ENCODE results near the gene ADORA1.

ADORA1 gene

DNA sequence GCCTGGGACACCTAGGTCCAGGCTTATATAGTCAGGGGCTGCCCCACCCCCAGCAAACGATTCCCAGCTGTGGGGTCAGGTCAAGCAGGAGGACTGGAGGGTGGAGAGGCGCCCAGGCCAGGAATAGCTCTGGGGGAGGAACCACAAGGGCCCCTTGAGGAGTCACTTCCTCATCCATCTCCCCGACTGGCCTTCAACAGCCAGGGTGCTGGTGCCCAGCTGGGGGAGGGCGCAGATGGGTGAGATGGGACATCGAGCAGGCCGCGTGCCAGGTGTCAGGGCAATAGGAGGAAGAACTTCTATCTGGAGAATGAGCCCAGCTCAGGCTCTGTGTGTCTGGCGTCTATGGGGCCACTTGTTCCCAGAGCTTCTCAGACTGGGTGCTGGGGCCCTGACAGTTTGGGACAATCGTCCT lies 48.3 kb downstream of the ADORA1 start:
- DNase-seq, result no peak

DNA sequence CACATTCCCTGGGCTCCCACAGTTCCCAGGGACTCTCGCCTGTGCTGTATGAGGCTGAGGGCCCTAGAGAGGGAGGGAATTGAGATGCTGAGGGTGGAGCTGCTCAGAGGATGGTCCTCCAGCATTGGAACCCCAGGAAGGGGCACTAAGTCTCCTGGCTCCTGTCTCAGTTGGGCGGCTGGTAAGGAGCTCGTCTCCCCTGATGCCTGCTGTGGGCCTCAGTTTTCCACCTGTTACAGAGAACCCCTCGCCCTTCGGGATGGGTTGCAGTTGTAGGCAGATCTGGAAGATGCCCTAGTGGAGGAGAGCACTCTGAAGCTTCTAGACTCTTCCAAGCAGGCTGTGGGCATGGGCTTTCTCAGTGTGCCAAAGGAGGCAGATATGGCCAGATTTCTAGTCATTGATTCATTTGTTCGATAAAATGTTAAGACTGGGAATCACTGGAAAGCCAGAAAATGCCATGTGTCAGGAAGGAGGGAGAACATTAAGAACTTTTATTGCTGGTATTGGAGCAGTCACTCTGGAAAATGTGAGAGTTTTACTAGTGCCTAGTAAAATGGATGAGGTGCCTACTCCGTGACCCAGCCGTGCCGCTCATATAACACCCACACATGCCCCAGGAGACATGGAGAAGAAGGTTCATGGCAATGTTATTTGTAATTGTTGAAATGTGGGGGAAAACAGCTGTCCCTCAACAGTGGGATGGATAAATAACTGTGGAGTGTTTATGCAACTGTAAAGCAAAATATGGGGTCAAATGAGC lies 48.9 kb downstream of the ADORA1 start:
- DNase-seq, result no peak

DNA sequence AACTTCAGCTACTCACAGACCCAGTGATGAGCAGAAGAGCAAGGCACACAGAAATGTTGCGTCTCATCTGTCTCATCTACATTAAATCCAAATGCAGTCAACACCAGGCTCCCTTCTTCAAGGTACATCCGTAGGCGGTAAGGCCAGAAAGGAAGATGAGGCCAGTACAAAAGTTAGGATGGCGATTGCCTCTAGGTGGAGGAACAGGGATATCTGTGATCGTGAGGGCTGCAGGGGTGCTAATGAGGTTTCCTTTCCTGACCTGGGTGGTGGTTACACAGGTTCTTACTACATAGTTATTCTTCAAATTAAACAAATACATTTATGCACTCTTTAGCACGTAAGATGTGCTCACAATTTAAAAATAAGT lies 49.5 kb downstream of the ADORA1 start:
- no peak for DNase-seq

DNA sequence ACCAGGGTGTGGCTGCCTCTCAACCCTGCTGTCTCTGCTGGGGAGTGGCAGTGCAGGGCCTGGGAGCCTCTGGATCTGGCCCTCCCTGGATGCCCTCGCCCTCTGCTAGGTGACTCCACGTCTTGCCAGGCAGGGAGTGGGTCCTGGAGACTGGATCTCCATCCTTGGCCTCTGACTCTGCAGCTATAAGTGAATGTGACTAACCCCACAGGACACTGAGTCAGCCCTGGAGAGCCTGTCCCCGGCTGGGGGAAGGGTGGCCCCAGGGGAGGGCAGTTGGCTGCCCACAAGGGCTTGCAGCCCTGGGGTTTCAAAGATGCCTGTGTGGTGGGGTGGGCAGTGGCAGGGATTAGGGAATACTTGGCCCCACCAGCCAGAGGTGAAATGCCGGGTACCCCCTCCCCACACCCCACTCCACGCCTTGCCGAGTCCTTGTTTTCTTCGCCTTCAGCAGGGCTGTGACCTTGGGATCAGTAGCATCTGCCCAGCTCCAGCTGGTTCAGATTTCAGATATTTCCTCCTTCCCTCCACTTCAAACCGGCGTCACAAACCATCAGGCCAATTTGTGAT lies 50.0 kb downstream of the ADORA1 start:
- DNase-seq, result peak; percentile 32

DNA sequence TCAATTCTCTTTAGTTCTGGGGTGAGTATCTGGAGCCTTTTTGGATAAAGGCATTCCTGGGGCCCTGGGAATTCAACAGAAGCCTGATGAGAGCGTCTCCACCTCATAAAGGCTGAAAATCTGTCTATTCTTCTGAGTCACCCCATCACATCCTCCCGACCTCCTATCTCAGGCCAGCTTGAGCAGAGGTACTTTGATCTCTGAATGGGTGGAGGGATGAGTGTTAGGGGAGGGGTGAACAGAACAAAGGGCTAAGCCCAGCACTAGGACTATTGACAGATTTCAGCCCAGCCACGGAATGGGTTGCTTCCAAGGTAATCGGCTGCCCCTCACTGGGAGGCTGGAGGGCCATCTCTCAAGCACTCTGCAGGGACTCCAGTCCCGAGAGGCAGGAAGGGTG lies 50.6 kb downstream of the ADORA1 start:
- no peak for DNase-seq

DNA sequence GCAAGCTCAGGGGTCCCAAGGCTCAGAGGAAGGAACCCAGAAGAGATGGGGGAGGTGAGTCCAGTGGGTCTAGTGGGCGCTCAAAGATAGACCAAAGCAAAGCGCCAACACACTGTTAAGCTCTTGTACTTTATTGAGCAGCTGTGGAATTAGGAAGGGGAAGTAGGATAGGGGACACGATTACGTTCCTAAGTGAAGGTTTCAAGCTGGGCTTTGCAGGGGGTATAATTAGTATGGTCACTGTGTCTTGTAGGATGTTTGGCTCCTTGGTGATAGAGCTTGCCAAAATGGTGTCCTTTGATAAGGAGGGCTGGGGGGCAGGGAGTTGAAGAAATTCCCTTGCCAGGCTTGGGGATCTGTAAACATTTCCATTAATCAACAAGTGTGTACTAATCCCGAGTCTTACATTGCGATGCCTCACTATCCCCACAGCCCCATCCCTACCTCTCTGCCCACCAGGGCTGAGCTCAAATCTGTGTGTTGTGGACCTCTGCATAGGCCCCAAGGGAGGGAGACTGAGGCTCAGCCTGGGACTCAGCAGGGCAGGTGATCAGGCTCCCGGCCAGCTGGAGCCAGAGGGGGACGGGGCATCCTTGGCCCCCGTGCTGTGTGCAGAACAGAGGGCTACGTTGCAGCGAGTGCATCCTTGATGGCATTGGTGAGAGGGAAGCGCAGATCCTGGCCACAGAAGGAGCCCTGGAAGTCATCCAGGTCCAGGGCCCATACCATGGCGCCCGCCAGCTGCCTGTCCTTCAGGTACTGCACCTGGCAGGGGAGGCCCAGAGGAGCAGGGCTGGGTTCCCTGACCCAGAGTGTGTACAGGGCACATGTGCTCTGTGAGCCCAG lies 51.5 kb downstream of the ADORA1 start:
- DNase-seq, result no peak

DNA sequence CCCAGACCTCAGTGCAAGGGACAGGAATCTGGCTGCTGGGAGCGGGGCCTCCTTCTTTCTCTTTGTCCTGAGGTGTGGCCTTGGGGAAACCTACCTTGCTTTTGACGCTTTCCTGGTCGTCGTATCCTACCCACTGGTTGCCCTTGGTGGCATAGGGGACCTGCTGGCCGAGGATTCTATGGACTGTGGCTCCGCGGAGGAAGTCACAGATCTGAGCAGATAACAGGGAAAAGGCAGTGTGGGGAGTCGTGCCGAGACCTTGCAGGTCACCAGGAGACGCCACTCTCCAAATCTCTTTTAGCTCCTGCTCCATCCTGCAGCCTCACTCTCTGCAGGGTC lies 52.1 kb downstream of the ADORA1 start:
- no peak for DNase-seq

DNA sequence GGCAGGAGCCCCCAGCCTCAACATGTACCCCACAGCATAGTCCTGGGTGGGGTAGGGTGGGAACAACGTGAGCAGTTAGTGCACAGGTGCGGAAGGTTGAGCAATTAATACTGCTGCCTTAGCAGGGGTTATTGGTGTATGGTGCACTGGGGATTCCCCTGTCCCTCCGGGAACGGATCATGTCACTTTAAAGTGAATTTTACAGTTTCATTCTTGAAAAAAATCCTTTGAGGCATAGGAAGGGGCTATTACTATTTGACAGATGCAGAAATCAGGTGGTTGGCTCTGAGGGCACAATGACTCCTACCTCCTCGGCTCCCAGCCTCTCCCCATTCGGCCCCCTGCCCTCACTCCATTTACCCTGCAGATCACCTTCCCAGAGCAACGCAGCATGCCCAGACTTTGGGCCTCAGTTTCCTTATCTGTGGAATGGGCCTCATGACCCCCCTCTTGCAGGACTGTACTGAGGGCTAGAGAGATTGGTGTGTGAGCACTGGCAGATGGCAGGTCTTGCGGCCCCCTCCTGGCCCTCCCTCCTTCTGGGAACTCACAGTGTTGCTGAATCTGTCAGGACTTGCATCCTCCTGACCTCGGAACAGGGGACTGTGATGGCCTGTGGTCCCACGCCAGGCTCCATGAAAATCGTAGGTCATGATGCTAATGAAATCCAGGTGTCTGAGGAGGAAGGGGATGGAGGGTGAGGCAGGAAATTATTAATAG lies 53.2 kb downstream of the ADORA1 start:
- DNase-seq, result no peak

DNA sequence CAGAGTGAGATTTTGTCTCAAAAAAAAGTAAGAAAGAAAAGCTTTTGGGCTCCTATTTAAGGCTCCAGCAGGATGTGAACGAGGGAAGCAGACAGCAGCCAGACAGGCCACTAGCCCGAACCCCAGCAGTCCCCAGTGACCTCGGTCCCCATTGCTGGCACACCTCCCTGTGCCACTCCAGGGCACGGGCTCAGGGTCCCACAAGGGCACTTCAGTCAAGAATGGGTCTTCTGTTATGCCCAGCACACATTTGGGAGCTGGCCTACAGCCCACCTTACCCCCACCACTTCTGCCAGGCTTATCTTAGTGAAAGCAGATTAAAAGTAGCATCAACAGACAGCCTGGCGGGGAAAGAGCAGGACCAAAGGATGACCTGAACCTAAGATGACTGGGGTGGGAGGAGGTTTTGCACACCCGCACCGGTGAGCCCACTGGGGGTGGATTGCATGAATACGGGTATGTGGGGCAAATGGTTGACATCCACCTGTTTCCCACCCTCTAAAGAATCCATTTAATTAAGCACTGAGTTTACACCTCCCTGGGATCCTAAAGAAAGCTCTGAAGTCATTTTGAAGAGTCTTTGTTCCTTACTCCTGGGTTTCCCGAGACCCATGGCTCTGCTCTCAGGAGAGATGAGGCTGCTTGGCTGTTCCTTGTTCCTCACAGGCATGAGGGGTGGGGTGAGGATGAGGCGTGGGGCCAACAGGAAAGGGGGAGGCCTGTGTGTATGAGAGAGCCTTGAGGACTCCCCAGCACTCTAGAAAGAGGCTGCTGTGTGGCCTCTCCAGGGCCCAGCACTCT lies 54.3 kb downstream of the ADORA1 start:
- no peak for DNase-seq

DNA sequence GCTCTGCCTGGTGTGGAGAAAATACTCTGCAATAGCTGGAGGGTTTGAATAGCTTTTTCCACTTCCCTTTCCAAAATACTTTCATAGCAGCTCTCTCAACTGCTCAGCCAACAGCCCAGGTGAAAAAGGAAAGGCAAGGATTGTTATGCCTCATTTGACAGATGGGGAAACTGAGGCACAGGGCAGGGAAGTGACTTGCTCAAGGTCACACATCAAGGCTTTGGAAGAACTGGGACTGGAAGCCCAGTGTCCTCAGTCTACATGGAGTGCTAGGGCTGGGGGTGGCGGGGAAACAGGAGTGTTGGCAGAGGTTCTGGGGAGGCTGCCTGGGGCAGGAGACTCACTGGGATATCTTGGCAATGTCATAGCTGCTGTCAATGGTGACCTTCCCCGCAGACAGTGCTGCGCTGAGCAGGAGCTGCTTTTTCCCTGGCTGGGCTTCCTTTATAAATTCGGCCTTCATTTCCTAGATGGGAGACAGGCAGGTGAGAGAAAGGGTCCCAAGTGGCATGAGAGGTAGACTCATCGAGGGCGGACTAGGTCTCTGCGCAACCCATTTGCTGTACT lies 54.9 kb downstream of the ADORA1 start:
- no peak for DNase-seq

DNA sequence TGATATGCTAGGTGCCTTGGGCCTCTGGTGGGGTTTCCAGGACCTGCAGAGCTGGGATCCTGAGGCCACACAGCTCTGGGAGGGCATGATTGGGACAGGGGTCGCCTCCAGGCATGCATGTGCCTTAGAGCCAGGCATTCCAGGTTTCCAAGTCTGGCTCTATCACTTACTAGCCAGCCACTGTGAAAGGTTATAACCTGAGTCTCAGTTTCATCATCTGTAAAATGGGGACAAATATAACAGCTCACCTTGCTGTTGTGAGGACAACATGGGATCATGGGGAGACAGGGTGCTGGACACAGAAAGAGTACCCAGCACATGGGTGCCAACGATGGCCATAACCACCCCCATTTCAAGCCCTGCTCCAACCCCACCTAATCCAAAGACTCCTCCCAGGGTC lies 56.3 kb downstream of the ADORA1 start:
- no peak for DNase-seq

DNA sequence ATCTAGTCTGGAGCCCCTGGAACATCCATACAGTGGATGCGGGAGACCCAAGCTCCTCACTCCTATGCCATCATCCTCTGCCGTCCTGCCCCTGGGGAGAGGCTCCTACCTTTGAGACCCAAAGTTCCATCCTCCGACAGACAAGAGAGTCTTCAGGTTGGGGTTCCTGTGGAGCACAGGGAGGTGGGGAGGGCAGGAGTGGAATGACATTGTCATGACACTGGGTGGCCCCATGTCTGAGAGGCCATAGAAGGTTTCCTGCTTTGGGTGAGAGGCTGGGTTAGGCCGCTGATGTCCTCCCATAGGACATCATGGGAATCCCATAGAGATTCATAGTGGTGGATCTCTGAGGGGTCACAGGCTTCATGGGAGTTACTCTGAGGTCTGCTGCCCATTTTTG lies 56.9 kb downstream of the ADORA1 start:
- DNase-seq, result no peak

DNA sequence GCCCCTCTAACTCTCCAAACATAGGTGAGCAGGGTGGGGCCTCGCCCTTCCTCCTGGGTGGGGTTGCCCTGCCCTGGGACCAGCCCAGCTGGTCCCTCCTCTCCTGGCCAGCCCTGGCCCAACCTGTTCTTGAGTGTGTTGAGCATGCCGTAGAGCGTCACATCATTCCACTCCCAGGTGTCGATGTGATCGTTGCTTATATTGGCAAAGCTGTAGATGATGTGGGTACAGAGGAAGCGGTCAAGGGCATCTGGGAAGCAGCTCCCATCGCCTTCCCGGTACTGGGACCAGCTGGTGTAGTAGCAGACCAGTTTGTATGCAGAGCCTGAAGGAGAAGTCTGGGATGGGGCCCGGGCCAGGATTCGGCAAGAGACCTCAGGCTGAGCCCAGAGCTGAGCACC lies 57.5 kb downstream of the ADORA1 start:
- DNase-seq, result no peak

DNA sequence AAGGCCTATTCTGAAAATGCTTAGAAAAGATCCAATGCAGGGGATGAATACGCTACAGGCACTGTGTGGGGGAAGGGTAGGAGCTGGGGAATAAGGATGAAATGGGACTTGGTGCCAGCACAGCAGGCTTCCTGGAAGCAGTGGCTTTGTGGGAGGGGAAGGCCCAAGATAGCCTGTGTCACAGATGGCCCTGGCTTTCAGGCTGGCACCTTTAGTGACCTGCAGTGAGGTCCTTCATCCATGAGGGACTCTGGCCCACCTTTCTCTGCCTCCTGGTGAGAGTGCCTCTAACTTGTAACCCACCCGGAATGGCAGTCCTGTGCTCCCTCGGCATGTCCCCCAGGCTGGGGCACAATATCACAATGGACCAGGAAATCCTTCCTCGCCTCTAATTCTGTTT lies 58.1 kb downstream of the ADORA1 start:
- no peak for DNase-seq

DNA sequence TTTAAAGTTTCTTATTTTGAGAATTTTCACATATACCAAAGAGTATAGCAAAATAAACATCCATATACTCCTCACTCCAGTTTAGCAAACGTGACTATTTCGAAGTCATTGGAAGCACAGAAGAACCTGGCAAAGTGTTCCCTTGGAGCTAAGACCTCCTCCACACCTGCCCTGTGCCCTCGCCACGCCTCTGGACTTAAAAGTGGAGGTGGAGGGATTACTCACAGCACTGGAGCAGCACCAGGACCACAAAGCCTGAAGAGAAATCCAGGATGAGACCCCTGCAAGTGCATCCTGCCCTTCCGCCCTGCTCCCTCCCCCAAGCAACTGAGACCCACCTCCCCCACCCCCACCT lies 58.5 kb downstream of the ADORA1 start:
- DNase-seq, result no peak

DNA sequence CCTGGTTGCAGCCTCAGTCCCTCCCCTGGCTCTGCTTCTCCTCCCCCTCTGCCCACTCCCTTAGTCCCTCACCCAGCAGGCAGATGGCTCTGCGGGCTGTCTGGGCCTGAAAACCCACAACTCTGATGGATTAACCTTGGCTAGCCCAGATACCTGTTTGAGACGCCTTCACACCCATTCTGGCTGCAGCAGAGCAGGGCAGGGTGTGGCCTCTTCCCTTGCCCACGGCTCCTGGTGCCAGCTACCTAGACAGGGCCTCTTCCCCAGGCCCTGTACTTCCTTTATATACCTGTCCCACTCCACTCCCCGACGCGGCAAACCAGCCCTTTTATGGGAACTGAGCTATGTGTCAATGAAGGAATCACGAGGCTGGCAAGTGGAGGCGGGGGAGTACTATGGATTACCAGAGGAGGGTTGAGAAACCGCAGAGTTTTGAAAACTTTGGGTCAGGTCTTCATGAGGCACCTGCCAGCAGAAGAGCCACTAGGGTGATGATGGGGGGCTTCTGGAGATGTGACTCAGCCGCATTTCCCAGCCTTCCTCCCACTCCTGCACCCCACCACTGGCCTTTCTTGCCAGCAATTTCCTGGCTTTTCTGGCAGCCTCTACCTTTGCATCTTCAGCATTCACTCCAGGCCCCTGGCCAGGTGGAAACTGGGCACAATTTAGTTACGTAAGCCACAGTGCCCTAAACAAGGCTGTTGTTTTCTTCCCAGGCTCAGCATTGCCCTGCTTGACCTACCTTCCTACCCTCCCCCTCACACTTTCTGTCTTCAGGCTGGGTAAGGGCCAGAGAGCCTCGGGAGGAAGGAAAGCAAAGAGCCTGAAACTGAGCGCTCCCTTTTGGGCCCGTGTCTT lies 59.1 kb downstream of the ADORA1 start, which contains the start of gene CHI3L1:
TSS of gene CHI3L1 (minus strand) at position 259 of the 858 bp plus-strand sequence. CDS start at position 178, 81 bp downstream.
- DNase-seq, result no peak

DNA sequence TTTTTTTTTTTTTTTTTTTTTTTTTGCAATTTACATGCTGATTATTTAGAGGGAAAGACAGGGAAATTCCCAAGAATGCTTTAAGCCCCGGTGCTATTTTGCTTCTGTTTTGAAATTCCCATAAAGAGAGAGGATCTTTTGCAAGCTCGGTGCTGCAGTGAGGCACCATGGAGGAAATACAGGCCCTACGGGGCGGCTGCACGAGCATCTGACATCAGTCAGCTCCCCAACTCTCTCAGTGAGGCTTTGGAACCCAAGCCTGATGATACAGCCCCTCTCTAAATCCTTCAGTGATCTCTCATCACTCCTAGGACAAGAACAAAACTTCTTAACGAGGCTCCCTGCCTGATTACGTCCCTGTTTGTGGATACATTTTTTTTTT lies 59.8 kb downstream of the ADORA1 start:
- no peak for DNase-seq

DNA sequence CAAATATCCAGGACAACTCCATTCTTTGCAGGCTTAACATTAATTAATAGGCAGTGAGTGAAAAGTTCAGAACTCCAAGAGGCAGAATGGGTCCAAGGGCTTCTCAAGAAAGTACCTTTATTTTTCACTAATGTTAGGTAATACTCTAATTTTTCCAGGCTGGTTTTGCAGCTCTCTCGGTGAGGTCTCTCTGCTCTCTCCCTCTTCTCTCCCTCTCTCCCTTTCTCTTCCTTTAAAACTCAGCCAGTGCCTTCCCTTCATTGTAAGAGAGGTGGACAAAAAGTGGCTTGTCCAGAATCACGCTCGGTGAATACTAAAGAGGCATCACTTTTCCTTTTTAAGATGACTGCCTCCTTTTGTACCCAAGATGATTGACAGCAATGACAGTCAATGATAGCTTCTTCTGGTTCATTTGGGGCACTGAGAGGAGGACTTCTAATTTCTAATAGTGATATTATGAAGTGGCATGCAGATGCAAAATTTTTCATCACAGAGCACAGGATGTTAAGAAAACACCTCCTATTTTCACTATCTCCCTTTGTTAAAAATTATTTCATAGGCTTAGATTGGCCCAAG lies 60.3 kb downstream of the ADORA1 start:
- no peak for DNase-seq

DNA sequence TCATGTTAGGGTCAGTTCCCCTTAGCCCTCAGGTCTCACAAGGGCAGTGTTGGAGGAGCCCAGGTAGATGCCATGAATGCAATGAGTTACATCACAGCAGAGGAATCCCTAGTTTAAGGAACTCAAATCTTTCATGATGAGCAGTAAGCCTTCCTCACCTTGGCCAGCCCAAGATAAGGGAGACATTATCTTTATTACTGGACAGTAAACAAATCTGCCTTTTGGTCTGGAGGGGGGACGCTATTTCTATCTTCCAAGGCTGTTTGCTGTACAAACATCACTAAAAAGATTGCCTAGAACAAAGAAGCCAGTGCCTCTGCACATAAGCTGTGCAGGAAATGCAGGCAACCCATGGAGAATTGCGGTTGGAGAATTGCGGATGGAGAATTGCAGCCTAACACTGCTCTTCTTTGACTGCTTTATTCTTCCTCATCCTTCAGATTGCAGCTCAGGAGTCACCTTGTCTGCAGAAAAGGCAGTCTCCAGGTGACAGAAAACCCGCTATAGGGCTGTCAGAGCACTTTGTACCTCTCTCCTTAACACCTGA lies 61.2 kb downstream of the ADORA1 start:
- DNase-seq, result no peak

DNA sequence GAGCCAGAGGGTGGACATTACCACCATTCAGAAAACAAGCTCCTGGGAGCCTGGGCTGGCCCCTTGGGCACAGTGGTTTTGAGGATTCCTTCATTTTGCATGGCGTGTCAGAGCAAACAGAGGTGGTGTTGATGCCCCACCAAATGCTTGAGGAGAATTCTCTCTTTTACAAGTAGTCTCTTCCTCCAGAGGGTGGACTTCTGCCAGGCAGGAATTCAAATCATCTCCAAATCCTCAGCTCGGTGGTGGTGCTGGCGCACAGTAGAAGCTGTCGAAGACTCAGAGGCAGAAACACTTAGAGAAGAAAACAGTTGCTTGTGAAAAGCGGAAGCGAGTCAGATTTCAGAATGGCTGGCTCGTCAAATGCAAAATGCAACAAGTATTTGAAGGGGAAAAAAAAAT lies 62.4 kb downstream of the ADORA1 start:
- no peak for DNase-seq

DNA sequence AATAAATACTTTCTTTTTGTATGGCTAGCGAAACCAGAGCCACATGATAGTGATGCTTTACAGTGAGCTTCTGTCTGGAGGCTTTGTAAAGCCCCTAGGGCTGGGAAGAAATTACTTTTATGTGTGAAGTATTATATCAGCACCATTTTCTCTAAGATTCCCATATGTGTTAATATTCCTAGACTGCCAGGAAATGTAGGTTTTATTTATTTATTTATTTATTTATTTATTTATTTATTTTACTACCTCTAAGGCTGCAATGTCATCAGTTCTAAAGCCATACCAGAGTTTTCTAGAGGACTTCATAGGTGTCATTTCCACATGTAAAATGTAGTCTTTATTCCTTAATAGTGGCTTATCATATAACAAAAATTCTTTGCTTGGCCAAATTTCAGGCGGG lies 63.4 kb downstream of the ADORA1 start:
- DNase-seq, result no peak
